Naive thymus-derived CD8-positive, alpha-beta T cell (primary cell): Measurements from ENCODE around the gene FBXO24. TPM values are rescaled to one million over a fixed set of nuclear protein-coding genes. Genes with fewer than 3 reads are reported as not detected.

Source experiments
- ATAC-seq, 2 donors: fragments of 150-1000 bp; cut with Tn5 transposase in 1 of 2; sonication (Bioruptor Pico), chemical (Tn5 transposase) in 1 of 2; 1 replicate in 1 of 2; 2 replicates in 1 of 2; pipeline ENCODE4 v1.10.0; 2021; ENCODE audit warnings: mild to moderate bottlenecking in 2 of 2, moderate library complexity in 2 of 2
- POLR2A ChIA-PET: fragments of 350-600 bp; sonication (Branson Sonifier 250); formaldehyde crosslinking; loops from one replicate; lab custom pipeline; 2021; ENCODE audit warnings: antibody characterized with exemption; lab: Charles Lee
- DNase-seq, 10 donors: peaks; one replicate each; pipeline versions ENCODE4 v3.0.0 to v3.0.0-alpha.2; 2020 to 2022
- H3K27ac Mint-ChIP-seq, 10 donors: one replicate each; pipeline ENCODE4 v1.8.0; 2020 to 2022; ENCODE audit warnings: mild to moderate bottlenecking in 10 of 10, mixed read lengths in 10 of 10, moderate library complexity in 4 of 10, inconsistent platforms in 1 of 10
- H3K27me3 Mint-ChIP-seq, 5 donors: one replicate each; pipeline ENCODE4 v1.8.0; 2021 to 2022; ENCODE audit warnings: mixed read lengths in 5 of 5
- H3K36me3 Mint-ChIP-seq, 3 donors: one replicate each; pipeline ENCODE4 v1.8.0; 2020 to 2022; ENCODE audit warnings: mixed read lengths in 3 of 3, mild to moderate bottlenecking in 2 of 3, inconsistent platforms in 1 of 3
- H3K4me1 Mint-ChIP-seq, 4 donors: one replicate each; pipeline ENCODE4 v1.8.0; 2021 to 2022; ENCODE audit warnings: mixed read lengths in 4 of 4
- H3K4me3 Mint-ChIP-seq, 10 donors: one replicate each; pipeline ENCODE4 v1.8.0; 2020 to 2022; ENCODE audit warnings: mild to moderate bottlenecking in 10 of 10, mixed read lengths in 10 of 10, moderate library complexity in 6 of 10, inconsistent platforms in 1 of 10
- H3K9me3 Mint-ChIP-seq, 9 donors: one replicate each; pipeline ENCODE4 v1.8.0; 2020 to 2022; ENCODE audit warnings: mixed read lengths in 9 of 9, mild to moderate bottlenecking in 3 of 9, inconsistent platforms in 1 of 9, moderate library complexity in 1 of 9
- polyA plus RNA-seq, 3 donors: library from polyadenylated mRNA; unstranded; fragments of 300-500 nt; fragmentation: Illumina TruSeq; gene quantifications; one replicate each; pipeline ENCODE4 v1.2.3, GENCODE V29; 2021
- total RNA-seq, 8 experiments: library from RNA in 2 of 8; stranded (reverse) in 2 of 8; gene quantifications; one replicate each; pipeline ENCODE4 v1.2.3 and lab custom pipeline; 2021 to 2026

Gene FBXO24
- total and polyA plus RNA-seq, 5 experiments from 2014 or later = 0.60 to 3.6 (median 0.95) TPM

DNA sequence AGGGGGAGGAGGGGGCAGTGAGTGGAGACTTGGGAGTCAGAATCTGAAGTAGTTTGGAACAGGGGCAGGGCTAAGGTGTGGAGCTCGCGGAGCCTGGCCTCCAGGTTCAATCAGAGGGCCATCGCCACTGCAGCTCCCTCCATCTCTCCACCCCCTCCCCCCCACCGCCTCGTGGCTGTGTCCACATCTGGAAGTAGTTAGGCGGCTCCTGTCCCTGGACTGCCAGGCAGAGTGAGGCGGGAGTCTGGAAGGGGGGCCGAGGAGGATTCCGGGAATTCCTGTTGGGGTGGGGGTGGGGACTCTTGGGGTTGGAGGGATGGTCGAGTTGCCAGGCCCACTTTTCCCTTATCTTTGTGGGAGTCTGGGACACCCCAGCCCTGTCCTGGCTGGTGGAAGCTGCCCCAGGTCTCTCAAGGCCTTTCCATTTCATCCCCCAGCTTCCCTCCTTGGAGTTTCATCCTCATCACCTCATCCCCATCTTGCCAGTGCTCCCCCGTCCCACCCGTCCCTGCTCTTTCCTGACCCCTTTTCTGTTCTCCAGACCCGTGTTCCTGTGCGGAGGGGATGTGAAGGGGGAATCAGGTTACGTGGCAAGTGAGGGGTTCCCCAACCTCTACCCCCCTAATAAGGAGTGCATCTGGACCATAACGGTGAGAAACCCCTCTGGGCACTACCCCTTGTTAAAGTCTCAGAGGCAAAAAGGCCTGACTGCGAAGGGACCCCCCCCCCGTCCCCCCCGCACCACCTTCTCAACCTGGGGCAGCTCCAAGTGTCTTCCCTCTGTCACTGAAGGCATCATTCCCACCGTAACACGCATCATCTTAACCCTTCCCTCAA, 17.0 kb downstream of the FBXO24 start:
- peak overlapping the region; percentile 71 to 95 (median 87) for H3K4me3 Mint-ChIP-seq
- no peak for DNase-seq
- POLR2A ChIA-PET = interaction anchor here (0.6 to 3.8 kb wide), 9 partner anchors 9 to 334 kb away, joined by 3 to 44 read pairs (median 4); partner anchors contain the start of genes FBXO24, LRCH4, MOSPD3 and POP7
- H3K27me3 Mint-ChIP-seq = no peaks in the 10 kb centered on the region
- H3K27ac Mint-ChIP-seq = peak overlapping the region in 5 of 10 donors; percentile 37 to 96 (median 94)
- no peak for ATAC-seq
- peaks cover 14 to 31% (median 21%) of the 10 kb centered on the region in 4 donors for H3K4me1 Mint-ChIP-seq
- no peaks in the 10 kb centered on the region for H3K9me3 Mint-ChIP-seq
- no peaks in the 10 kb centered on the region for H3K36me3 Mint-ChIP-seq

DNA sequence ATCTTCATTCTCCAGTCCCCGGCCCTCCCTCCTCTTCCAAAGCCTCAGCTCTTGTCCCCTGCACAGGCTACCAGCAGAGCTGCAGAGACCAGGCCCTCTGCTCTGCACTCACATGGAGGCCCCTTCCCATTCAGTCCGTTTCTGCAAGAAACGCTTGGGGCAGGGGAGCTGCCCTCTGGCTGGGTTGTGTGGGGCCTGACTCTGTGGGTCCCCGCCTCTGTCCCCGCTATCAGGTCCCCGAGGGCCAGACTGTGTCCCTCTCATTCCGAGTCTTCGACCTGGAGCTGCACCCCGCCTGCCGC, 17.5 kb downstream of the FBXO24 start:
- DNase-seq = no peak
- peaks cover 11 to 31% (median 18%) of the 10 kb centered on the region in 4 donors for H3K4me1 Mint-ChIP-seq
- POLR2A ChIA-PET = interaction anchor here (0.6 to 3.8 kb wide), 8 partner anchors 9 to 140 kb away, joined by 3 to 44 read pairs (median 4); partner anchors contain the start of genes FBXO24, LRCH4, MOSPD3 and POP7

DNA sequence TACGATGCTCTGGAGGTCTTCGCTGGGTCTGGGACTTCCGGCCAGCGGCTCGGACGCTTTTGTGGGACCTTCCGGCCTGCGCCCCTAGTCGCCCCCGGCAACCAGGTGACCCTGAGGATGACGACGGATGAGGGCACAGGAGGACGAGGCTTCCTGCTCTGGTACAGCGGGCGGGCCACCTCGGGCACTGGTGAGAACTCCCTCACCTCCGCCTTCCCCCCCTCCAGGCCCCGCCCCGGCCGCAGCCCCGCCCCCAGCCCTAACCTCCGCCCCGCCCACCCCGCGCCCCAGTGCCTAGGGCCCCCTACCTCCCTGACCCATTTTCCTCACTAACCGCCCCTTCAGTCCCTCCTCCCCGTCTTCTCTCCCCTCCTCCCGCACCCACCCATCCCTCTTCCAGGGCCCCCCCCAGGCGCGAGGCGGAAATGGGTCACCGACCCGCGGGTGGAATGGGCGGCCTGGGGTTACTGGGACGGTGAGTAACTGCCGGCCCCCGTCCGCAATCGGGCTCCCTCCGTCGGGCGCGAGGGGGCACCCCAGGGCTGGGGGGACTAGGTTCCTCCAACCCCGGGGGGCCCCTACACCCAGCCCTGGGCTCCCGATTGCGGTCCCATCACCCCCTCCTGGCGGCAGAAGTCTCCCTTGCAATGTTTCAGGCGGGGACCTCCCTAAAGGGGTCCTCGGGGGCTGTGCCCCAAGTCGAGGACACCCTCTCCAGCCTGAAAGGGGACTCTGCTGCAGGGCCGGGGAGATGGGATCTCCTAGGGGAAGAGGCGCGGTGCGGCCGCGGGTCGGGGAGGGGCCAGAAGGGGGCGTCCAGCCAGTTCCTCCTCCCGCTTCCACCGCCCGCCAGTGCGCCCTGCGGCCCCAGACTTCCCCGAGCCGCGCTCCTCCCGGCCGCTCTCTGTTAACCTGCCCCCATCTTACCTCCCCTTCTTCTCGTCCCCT, 18.2 kb downstream of the FBXO24 start:
- ATAC-seq = peak; percentile 68 to 70
- peak; percentile 53 to 86 (median 66) for DNase-seq
- Mint-ChIP-seq H3K4me3 (peak overlapping the region; percentile 79 to 95 (median 89)), H3K27me3 (no peaks in the 10 kb centered on the region), H3K27ac (peak overlapping the region in 9 of 10 donors; percentile 69 to 96 (median 92)), H3K4me1 (peaks cover 11 to 31% (median 18%) of the 10 kb centered on the region in 4 donors), H3K36me3 (no peaks in the 10 kb centered on the region), H3K9me3 (no peaks in the 10 kb centered on the region)
- POLR2A ChIA-PET = interaction anchor here (0.6 to 4.7 kb wide), 13 partner anchors 8 to 141 kb away, joined by 3 to 64 read pairs (median 4); partner anchors contain the start of genes FBXO24, LRCH4, MOSPD3 and POP7

More for the DNA sequence above, 17.5 kb downstream of the FBXO24 start:
- H3K36me3 Mint-ChIP-seq = no peaks in the 10 kb centered on the region
- no peaks in the 10 kb centered on the region for H3K27me3 Mint-ChIP-seq
- H3K9me3 Mint-ChIP-seq = no peaks in the 10 kb centered on the region
- H3K27ac Mint-ChIP-seq = peak overlapping the region in 9 of 10 donors; percentile 69 to 96 (median 92)
- peak overlapping the region; percentile 71 to 95 (median 87) for H3K4me3 Mint-ChIP-seq
- ATAC-seq = peak; percentile 13

DNA sequence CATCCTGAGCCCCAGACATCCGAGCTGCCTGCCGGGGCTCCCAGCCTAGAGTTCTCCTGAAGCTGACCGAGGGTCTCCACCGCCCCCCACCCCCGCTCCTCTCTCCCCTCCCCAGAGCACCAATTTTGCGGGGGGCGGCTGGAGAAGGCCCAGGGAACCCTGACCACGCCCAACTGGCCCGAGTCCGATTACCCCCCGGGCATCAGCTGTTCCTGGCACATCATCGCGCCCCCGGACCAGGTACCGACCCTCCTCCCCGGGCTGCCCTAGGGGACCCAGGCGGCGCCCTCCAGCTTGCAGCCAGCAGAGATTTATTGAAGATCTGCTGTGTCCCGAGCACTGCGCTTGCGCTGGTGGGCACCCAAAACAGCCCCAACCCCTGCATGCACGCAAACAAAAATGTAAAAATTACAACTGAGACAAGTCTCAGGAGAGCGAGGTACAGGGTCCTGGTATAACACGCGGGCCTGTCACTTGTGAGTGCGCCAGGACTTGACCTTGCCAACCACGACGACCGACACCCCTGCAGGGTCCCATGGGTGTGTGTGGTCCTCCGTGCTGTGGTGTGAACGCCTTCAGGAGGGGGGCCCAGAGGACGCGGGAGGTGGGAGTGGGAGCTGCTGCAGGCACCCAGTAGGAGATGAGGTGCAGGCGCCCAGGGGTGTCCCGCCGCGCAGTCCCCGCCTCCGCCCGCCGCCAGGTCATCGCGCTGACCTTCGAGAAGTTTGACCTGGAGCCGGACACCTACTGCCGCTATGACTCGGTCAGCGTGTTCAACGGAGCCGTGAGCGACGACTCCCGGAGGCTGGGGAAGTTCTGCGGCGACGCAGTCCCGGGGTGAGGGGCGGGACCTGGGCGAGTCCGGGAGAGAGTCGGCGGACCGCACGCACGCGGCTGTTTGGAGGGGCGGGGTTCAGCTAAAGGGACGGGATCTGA, 19.1 kb downstream of the FBXO24 start:
- POLR2A ChIA-PET = interaction anchor here (0.5 to 4.7 kb wide), 14 partner anchors 9 to 128 kb away, joined by 3 to 64 read pairs (median 4); partner anchors contain the start of genes FBXO24 and LRCH4
- DNase-seq (peak in 6 of 10 donors; percentile 35 to 53 (median 46)), ATAC-seq (peak; percentile 33 to 52)
- Mint-ChIP-seq H3K27me3 (no peaks in the 10 kb centered on the region), H3K9me3 (no peaks in the 10 kb centered on the region), H3K27ac (peak overlapping the region in 9 of 10 donors; percentile 32 to 92 (median 81)), H3K4me3 (peak overlapping the region; percentile 75 to 95 (median 89)), H3K36me3 (no peaks in the 10 kb centered on the region), H3K4me1 (peaks cover 12 to 33% (median 18%) of the 10 kb centered on the region in 4 donors)

DNA sequence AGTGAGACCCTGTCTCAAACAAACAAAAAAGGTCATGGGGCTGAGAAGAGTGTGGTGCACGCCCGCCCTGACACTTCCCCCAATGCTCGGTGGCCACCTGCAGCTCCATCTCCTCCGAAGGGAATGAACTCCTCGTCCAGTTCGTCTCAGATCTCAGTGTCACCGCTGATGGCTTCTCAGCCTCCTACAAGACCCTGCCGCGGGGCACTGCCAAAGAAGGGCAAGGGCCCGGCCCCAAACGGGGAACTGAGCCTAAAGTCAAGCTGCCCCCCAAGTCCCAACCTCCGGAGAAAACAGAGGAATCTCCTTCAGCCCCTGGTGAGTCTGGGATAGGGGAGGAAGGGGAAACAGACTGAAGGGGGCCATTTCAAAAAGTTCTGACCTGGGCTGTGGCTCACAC, 20.2 kb downstream of the FBXO24 start:
- peaks cover 12 to 36% (median 20%) of the 10 kb centered on the region in 4 donors for H3K4me1 Mint-ChIP-seq

DNA sequence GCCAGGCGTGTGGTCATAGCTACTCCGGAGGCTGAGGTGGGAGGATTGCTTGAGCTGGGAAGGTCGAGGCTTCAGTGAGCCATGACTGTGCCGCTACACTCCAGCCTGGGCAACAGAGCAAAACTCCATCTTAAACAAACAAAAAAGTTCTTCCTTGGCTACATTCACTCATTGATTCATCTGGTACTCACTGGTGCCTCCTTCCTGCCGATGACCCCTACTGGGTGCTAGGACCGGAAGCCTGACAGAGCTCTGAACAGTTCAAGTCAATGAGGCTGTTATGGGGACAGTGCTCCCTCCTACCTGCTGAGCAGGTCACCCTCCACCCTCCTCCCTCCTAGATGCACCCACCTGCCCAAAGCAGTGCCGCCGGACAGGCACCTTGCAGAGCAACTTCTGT, 21.0 kb downstream of the FBXO24 start:
- H3K9me3 Mint-ChIP-seq = no peaks in the 10 kb centered on the region
- POLR2A ChIA-PET = interaction anchor here (0.5 to 4.7 kb wide), 3 partner anchors 16 to 42 kb away, joined by 6 to 64 read pairs (median 7); partner anchors contain the start of genes FBXO24 and LRCH4
- peaks cover 10 to 35% (median 23%) of the 10 kb centered on the region in 4 donors for H3K4me1 Mint-ChIP-seq
- peak overlapping the region in 3 of 10 donors; percentile 47 to 83 (median 56) for H3K27ac Mint-ChIP-seq
- H3K27me3 Mint-ChIP-seq = no peaks in the 10 kb centered on the region
- H3K4me3 Mint-ChIP-seq = peak overlapping the region in 7 of 10 donors; percentile 12 to 49 (median 24)
- ATAC-seq (no peak), DNase-seq (no peak)
- H3K36me3 Mint-ChIP-seq = no peaks in the 10 kb centered on the region

More for the DNA sequence above, 20.2 kb downstream of the FBXO24 start:
- POLR2A ChIA-PET = interaction anchor here (0.7 to 4.7 kb wide), 5 partner anchors 21 to 89 kb away, joined by 3 to 64 read pairs (median 6); partner anchors contain the start of genes FBXO24 and LRCH4
- no peak for DNase-seq
- Mint-ChIP-seq H3K36me3 (no peaks in the 10 kb centered on the region), H3K4me3 (peak overlapping the region in 8 of 10 donors; percentile 42 to 95 (median 86)), H3K27me3 (no peaks in the 10 kb centered on the region), H3K9me3 (no peaks in the 10 kb centered on the region), H3K27ac (peak overlapping the region in 6 of 10 donors; percentile 13 to 77 (median 40))
- no peak for ATAC-seq

DNA sequence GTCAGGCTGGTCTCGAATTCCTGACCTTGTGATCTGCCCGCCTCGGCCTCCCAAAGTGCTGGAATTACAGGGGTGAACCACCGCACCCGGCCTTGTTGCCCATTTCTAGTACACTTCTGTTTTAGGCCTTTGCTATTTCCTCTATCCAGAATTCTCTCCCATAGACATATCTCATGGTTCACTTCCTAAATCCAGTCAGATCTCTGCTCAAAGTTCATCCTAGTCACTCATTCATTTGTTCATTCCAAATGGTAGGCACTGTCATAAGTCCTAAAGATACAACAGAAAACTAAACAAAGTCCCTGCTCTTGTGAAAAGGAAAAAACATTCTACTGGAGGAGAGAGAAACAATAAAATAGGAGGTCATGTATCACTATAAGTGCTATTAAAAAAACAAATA, 23.8 kb downstream of the FBXO24 start:
- H3K9me3 Mint-ChIP-seq = no peaks in the 10 kb centered on the region
- peaks cover 0 to 4% (median 0%) of the 10 kb centered on the region in 3 donors for H3K36me3 Mint-ChIP-seq
- peak overlapping the region in 3 of 10 donors; percentile 8 to 46 (median 13) for H3K27ac Mint-ChIP-seq
- ATAC-seq (no peak), DNase-seq (no peak)
- POLR2A ChIA-PET = interaction anchor here (0.5 to 6.7 kb wide), 3 partner anchors 25 to 132 kb away, joined by 3 to 128 read pairs (median 3); partner anchors contain the start of genes FBXO24 and LRCH4
- peak overlapping the region in 5 of 10 donors; percentile 0 to 97 (median 20) for H3K4me3 Mint-ChIP-seq
- H3K4me1 Mint-ChIP-seq = peaks cover 14 to 33% (median 30%) of the 10 kb centered on the region in 4 donors
- H3K27me3 Mint-ChIP-seq = no peaks in the 10 kb centered on the region

DNA sequence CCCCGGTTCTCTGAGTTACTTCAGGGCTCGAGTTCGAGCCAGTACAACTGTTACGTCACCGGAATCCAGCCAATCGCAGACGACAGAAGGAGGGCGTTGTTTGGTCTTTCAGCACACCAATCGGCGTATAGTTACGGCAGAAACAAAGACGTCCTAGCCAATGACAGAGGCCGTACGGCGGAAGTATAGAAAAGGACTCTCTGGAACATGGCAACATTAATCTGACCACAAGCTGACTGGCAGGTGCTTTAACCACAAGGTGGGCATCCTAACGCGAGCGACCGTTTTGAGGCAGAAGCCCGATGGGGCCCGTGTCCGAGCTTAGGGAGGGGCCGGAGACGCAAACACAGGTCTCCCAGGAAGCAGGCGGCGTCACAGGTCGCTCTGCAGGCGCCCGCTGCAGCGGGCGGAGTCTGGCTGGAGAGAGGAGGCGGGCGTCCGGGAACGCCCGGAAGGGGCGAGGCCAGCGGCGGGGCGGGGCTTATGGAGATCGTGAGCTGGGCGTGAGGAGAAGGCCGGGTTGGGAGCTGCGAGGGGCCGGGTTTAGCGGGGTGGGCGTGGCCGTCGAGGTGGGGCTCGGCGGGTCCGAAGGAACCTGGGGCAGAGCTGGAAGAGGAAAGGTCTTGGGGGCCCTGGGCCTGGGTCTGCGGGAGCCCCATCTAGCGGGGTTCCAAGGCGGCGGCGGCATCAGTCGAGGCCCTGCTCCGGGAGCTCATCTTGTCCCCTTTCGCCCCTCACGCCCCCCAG, 26.0 kb downstream of the FBXO24 start, which contains the start of gene MOSPD3:
Gene MOSPD3 (plus strand): TSS at position 558 of the 747 bp plus-strand sequence. CDS start 252 bp downstream, outside the sequence.
- POLR2A ChIA-PET = interaction anchor here (0.7 to 6.7 kb wide), 27 partner anchors 9 to 354 kb away, joined by 3 to 128 read pairs (median 7); partner anchors contain the start of genes FBXO24, GIGYF1, GNB2 and LRCH4
- peaks cover 10 to 23% (median 21%) of the 10 kb centered on the region in 4 donors for H3K4me1 Mint-ChIP-seq
- peak within 1 kb of the TSS; percentile 96 to 100 (median 100) for H3K27ac Mint-ChIP-seq
- peaks cover 0 to 6% (median 0%) of the 10 kb centered on the region in 3 donors for H3K36me3 Mint-ChIP-seq
- H3K27me3 Mint-ChIP-seq = no peaks in the 10 kb centered on the region
- H3K4me3 Mint-ChIP-seq = peak within 1 kb of the TSS; percentile 95 to 100 (median 98)
- ATAC-seq (peak; percentile 89 to 92), DNase-seq (peak; percentile 95 to 100 (median 98))
- H3K9me3 Mint-ChIP-seq = no peaks in the 10 kb centered on the region

DNA sequence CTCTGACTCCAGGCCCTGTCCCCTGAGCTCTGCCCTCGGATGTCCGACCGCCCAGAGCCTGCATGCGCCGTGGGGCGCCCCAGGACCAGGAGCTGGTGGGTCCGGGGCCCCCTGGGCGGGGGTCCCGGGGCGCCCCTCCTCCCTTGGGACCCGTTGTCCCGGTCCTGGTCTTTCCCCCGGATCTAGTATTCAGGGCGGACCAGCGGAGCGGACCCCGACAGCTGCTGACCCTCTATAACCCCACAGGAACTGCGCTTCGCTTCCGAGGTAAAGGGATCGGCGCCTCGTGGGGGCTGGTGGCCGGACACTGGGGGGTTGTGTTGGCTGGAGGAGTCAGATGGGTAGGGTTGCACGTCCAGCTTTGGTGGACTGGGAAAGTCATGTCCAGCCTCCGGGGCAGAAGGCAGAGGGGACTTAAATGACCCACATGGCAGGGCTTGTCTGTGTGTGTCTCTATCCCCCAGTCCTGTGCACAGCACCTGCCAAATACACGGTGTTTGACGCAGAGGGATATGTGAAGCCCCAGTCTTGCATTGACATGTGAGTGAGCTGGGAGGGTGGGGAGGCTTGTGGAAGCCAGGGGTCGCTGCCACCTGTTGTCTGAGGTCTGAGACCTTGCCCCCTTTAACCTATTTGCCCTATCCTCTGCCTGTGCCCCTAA, 26.7 kb downstream of the FBXO24 start:
- Mint-ChIP-seq H3K9me3 (no peaks in the 10 kb centered on the region), H3K36me3 (peaks cover 0 to 6% (median 0%) of the 10 kb centered on the region in 3 donors), H3K4me3 (peak overlapping the region; percentile 82 to 99 (median 96)), H3K27ac (peak overlapping the region; percentile 31 to 98 (median 90)), H3K27me3 (no peaks in the 10 kb centered on the region), H3K4me1 (peaks cover 10 to 23% (median 21%) of the 10 kb centered on the region in 4 donors)
- ATAC-seq = peak in 1 of 2 donors; percentile 17
- POLR2A ChIA-PET = interaction anchor here (0.6 to 6.7 kb wide), 27 partner anchors 8 to 262 kb away, joined by 3 to 128 read pairs (median 7); partner anchors contain the start of genes FBXO24, GIGYF1, GNB2 and LRCH4
- peak in 7 of 10 donors; percentile 29 to 67 (median 47) for DNase-seq
